ENCODE results near the gene CYTL1. TPM values are rescaled to one million over a fixed set of nuclear protein-coding genes. Genes with fewer than 3 reads are reported as not detected.
"Not testable (repeated sequence)": the region's sequence is repeated elsewhere in the genome, so short reads cannot be mapped to it uniquely, and the experiment has no call there.

Gene CYTL1
- polyA plus RNA-seq, 1 donor, result 5.6 TPM

DNA sequence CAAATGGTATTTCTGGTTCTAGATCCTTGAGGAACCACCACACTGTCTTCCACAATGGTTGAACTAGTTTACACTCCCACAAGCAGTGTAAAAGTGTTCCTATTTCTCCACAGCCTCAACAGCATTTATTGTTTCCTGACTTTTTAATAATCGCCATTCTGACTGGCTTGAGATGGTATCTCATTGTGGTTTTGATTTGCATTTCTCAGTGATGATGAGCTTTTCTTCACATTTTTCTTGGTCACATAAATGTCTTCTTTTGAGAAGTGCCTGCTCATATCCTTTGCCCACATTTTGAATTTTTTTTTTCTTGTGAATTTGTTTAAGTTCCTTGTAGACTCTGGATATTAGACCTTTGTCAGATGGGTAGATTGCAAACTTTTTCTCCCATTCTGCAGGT lies 22.3 kb downstream of the CYTL1 start:
- not testable (repeated sequence) for DNase-seq

DNA sequence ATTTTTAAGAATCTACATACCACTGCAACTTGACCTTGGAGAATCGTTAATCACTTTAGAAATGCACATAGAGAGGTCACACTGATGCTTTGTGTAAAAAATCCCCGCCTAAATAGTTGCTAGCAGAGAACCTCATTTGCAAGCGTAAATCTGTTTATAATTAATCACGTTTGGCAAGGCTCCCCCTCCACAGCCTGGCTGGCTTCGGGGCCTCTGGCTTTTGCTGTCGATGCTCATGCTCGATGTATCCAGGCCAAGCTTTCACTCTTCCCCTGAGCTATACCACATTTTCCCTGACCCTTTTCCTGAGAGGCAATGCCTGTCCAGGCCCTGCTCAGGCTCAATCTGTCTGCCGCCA lies 23.4 kb downstream of the CYTL1 start:
- DNase-seq, result no peak

DNA sequence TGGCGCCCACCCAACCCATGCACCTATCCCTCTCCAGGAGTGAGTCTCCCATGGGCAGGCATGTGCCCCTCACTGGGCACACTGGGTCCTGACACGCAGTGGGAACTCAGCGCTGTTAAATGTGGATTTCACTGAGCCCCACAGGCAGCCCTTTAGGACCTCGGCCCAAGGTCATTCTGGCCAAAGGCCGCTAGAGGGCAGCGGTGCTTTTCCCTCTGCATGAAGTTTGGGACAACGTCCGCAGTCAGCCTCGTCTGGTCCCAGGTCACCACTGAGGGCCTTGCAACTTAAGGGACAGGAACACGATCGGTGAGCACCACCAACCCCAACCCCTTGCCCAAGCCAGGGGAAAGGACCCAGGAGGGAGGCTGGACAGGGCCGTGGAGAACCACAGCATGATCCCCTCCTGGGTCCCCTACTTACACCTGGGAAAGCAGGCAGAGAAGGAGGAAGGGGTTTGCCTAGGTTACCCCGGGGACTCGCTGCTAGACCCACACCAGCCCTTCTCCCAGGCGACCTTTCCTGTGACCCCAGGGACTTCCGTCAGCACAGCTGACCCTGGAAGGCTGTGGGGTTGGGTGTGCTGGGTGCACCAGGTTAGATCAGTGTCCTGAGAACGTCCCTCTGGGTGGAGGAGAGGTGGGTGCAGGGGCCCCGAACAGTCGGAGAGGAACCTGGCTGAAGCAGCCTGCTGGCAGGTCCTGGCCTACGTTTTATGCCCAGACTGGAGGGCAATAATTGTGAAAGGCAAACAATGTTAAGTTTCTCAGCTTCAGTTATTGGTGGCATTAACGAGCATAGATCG lies 24.0 kb downstream of the CYTL1 start:
- peak; percentile 74 for DNase-seq

DNA sequence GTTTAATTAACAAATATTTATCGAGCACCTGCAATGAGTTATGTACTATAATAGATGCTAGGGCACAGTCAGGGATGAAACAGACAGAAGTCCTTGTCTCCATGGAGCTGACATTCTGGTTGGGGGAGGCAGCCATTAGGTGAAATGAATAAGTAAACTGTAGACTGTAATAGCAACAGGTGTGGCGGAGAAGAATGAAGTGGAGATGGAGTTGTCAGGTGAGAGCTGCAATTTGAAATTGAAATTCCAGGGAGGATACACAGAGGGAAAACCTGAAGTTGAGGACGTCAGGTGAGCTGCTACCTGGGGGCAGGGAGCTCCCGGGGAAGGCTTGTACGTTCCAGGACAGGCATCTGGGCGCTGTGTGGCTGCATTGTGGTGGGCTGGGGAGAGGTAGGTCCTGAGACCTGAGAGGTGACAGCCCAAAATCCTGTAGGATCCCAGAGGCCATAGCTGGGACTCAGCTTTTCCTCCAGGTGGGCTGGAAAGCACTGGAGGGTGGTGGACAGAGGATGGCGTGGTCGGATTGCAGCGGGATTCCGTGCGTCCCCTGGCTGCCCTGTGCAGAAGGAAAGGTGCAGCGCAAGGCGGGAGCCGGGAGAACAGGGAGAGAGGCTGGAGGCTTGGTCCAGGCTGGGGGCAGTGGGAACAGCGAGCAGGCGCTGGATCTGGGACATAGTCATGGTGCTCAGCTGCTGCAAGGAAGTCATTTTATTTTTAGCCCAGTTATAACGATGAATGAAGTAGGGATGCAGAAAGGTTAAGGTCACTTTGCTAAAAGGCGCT lies 24.8 kb downstream of the CYTL1 start:
- no peak for DNase-seq

DNA sequence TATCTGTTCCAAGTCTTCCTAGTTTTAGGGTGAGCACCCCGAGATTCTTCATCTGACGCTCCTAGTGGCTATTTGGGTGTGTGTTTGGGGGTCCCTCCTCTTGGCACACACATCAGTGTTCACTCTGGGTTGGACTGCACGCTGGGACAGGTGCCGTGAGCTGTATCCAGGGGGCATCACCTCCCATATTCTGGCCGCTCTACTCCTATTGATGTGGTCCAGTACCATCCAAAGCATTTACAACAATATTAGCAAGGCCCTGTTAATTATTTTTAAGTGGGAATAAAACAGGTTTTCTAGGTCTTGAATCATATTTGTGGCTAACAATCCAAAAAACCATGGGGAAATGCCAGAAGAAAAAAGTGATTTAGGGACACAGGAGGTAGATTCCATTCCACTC lies 26.4 kb downstream of the CYTL1 start:
- DNase-seq, result no peak

DNA sequence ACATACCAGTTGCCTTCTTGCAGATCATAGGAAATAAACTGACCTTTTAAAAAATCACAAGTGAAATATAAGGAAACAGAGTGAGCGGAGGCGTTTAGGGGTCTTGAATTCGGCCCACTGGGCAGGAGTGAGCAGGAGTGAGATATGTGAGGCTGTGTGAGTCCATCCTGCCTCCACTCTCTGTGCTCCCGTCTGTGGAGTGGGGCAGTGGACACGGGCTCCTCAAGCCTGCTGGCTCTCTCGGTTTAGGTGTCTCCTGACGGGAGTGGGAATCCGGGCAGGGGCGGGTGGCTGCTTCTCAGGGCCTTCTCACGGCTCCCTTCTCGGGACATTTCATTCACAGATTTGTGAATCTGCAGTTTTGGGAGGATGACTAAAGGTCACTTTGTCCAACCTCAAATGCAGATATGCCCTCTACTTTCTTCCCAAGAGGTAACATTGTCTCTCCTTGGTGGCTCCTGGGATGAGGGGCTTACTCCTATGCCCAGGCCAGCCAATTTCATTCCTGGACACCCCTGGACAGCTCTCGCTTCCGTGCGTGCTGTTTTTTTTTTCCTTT lies 27.6 kb downstream of the CYTL1 start:
- DNase-seq, result no peak

DNA sequence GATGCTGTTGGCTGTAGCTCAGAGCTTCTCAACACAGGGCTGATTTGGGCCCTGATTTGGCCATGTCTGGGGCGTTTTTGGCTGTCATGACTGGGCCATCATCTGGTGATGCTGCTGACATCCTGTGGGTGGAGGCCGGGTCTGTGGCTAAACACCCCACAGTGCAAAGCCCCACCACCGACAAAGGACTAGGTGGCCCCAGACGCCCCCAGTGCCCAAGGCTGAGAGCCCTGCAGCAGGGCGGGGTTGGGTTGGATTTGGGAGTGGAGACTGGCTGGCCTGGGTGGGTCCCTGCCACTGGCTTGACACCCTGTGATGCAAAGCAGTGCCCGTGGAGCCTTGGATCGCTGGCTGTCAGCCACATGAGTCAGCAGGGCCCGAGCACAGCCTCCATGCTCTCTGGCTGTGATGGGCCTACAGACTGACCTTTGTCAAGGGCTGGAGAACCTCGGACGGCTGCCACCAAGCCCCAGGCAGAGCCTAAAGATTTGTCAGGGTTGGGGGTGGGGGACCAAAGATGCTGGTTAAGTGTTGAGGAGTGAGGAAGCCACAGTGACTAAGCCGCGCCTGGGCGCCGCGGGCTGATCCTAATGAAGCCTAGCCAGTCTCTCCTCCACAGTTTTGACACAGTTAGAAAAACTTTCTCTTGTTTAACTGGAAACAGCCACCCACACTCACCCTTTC lies 28.3 kb downstream of the CYTL1 start:
- no peak for DNase-seq

DNA sequence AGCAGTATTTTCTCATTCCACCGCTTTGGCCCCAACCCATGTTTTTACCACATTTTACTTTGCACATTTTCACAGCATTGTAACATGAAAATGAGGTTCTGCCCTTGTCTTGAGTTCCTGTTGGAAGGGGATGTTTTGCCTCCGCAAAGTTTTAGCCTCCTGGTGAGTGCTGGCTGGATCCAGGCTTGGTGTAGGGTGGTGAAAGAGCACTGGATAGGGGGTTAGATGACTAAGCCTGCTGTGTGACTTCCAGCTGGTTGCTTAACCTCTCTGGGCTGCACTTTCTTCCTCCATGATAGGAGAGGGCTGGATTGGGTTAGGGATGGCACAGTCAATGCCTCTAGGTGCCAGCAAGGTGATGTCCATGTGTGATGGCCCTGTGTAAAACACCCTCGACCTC lies 28.9 kb downstream of the CYTL1 start:
- DNase-seq, result no peak

DNA sequence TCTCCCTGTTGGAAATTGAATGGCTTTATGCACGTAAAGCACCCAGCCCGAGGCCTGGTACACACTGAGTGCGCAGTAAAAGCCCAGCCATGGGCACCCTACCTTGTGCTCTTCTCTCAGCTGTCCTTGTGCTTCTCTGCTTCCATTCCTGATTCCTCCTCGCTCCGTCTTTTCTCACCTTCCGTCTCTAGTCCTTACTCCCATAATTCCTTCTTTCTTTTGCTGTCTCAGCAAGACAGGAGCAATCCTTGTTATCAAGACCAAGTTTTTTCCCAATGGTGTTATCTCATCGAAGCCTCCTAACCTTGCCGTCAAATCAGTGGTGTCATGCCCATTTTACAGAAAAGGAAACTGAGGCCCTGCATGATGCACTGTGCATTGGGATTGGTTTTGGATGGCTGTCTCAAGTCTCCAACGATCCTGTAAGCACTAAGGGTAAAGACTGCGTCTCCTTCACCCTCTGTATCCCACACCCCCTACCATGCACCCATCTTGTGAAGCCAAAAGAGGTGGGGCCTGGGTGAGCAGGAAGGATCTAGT lies 30.1 kb downstream of the CYTL1 start:
- no peak for DNase-seq

DNA sequence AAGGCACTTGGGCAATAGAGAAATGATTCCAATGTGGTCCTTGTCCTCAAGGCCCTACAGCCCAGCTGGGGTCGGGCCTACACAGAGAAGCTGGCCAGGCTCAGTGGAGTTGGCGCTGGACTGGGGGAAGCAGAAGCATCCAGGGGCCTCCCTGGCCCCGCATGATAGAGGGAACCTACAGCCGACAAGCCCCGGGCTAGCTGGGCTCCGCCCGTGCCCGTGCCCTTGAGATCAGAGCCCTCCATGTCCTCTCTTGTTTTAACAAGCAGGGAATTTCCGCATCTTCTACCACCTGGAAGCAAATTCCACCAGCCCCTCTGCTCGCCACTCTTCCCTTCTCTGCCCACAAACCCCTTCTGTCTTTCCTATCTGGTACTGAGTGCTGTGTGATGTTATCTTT lies 31.6 kb downstream of the CYTL1 start:
- no peak for DNase-seq

DNA sequence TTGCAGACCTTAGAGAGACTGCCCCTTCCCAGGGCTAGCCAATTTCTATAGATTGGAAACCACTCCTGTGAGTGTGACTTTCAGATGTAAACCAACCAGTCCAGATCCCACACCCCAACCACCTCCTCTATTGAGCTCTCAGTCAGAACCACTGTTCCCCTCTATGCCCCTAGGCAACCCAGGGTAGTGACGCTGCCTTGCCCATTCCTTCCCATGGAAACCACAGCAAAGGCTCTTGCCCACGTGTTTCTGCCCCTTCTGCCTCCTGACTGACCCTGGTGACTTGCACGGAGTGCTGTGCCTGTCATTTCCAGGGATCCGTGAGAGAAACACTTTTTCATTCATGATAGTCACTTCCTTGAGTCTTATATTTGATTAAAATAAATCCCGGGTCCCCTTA lies 32.4 kb downstream of the CYTL1 start:
- DNase-seq, result no peak

DNA sequence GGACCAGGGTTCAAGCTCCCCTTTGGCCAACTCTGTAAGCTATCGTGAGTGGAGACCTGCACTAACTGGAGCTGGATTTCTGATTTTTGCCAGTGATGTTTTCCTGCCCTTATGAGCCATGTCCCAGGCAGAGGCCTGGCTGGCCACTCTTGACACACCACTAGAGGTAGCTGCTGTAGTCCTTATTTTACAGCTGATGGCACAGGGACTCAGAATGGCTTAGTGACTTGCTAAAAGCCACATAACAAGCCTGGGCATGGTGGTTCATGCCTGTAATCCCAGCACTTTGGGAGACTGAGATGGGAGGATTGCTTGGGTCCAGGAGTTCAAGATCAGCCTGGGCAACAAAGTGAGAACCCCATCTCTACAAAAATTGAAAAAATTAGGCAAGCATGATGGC lies 33.4 kb downstream of the CYTL1 start:
- no peak for DNase-seq

DNA sequence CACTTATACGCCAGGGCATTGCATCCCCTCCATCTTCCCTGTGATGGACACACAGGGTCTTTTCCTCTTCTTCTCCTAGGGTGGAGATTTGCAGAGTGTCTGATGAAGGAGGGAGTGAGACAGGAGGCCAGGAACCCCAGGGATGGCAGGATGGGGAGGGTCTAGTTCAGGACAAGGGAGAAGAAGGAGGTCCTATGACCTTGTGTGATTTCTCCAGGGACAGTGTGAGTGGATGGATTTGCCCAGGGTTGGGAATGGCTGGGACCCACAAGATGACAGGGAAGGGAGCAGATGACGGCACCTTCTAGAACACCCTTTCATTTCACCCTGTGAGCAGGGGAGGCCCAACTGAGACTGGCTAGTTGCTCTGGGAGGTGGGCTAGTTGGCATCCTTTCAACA lies 34.2 kb downstream of the CYTL1 start:
- DNase-seq, result no peak

DNA sequence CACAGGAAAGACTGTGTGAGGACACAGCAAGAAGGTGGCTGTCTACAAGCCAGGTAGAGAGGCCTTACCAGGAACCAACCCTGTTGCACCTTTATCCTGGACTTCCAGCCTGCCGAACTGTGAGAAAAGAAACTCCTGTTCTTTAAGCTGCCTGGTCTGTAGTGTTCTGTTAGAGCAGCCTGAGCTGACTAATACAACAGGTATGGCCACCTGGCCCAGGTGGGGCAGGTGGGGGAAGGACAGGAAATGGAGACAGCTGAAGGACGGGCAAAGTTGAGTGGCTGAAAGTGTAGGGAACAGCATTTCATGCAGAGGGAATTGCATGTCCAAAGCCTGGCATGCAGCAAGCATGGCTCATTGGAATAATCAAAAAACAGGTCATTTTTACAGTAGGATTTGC lies 35.1 kb downstream of the CYTL1 start:
- no peak for DNase-seq

DNA sequence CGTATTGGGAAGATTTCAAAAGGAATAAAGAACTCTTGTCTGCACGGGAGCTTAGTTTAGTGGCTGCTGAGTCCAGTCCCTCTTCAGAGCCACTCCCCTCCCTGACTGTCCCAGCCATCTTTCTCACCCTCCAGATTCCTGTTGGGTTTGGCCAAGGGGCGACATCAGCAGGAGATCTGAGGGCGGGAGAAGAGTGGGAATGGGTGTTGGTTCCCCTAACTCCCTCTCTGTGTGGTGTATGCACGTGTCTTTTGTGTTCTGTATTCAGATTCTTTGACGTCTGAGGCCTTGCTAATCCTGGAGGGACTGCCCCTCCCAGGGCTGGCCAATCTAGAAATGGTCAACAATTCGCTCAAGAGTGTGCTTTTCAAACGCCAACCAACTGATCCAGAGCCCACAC lies 37.4 kb downstream of the CYTL1 start:
- no peak for DNase-seq

DNA sequence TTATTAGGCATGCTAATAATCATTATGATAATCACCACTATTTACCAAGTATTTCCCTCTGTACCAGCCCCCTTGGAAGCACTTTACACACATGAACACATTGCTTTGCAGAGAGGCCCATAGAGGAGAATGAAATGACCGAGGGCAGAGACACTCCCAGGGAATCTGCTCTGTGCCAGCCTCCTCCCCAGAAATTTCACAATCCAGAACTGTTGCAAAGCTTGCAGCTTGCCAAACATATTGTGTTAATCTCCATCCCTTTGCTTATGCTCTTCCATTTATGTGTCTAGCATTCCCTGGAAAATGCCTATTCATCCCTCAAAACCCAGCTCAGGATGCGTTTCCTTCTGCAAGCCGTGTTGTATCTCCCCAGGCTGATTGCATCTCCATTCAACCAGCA lies 37.8 kb downstream of the CYTL1 start:
- peak; percentile 34 for DNase-seq

DNA sequence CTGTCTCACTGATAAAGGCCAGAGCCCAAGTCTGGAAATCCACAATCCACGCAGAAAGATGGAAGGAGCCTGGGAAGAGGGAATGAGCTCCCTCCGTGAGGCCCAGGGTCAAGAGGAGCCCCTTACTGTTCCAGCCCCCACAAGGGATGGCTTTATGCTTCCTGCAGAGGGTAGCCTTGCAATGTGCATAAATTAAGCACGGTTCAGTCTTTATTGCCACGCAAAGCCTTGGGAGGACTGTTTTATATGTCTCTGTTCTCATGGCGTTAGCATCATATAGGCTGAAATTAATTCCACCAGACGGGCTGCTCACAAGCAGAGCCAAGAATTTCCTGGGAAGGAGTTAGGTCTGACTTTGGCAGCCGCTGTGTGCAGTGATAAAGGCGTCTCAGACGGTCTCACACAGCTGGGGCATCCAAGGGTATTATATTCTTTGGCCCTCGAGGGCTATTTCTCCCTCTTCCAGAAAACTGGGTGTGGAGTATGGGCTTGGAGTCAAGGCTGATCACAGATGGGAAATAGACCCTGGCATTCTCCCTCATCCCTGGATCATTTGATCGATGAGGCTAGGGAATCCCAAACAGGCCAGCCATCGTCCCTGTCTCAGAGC lies 38.5 kb downstream of the CYTL1 start:
- peak; percentile 24 for DNase-seq

DNA sequence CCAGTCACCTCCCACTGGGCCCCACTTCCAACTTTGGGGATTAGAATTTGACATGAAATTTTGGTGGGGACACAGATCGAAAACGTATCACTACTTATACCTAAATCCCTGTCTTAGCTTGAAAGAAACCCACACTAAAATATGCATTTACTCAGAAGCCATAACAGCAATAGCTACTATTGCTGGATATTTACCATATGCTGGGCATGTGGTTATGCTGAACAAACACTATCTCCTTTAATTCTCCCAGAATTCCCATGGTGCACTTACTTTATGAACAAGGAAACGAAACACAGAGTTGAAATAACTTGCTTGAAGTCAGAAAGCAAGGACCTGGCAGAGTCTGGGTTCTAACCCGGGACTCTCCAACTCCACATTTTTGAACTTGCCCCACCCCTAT lies 39.3 kb downstream of the CYTL1 start:
- no peak for DNase-seq

DNA sequence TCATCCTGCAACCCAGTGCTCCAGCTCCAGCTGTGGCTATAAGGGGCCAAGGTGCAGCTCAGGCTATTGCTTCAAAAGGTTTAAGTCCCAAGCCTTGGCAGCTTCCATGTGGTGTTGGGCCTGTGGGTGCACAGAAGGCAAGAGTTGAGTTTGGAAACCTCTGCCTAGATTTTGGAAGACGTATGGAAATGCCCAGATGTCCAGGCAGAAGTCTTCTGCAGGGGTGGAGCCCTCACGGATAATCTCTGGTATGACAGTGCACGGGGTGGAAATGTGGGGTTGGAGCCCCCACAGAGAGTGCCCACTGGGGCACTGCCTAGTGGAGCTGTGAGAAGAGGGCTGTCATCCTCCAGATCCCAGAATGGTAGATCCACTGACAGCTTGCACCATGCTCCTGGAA lies 44.5 kb downstream of the CYTL1 start:
- DNase-seq, result no peak

DNA sequence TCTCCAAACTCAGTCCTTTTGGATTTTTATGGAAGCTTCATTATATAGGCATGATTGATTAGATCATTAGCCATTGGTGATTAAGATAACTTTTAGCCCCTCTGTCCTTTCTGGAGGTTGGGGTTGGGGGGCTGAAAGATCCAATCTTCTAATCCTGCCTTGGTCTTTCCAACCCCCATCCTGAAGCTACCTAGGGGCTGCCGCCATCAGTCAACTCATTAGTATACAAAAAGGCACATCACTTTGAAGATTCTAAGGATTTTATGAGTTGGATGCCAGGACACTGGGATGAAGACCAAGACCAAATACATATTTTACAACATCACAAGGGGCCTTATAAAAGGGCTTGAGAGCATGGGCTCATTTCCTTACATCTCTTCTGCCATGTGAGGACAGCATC lies 47.5 kb downstream of the CYTL1 start:
- no peak for DNase-seq

DNA sequence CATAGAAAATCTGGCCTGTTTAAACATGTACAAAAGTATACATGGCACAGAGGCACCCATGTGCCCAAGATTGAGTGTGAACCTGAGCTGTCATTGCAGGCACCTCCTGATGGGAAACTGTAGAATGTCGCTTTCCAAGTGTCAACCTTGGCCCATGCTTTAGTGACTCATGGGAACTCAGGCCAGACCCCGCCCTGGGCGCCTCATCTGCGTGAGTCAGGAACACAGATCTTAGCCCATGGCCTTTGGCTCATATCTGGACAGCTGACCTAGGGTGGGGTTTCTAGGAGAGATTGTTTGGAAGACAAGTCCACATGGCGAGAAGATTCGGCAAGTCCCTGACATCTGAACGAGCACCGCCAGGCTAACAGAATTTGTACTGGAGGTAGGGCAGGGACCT lies 50.0 kb downstream of the CYTL1 start:
- DNase-seq, result no peak

DNA sequence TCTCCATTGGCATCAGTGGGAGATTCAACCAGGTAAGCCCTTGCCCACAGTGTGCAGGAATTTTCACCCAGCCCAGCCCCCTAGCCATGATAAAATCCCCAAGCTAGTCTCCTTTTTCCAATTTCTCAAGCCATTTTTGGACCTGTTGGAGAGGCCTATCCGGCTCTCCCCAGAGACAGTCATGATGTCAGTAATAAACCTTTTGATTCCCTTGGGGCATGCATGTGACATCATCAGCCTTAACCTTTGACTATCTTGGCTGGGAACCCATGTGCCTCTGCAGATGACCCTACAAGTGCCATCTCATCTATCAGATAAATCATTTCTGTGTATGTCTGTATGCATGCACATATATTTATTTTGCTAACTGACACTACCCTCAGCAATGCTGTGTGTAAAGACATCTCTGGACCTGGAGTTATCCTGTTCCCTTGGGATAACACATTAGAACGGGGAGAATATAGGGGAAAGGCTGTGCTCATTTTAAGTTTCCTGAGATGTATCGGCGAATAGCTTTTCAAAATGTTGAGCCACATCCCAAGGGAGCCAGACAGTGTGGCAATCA lies 51.0 kb downstream of the CYTL1 start:
- no peak for DNase-seq

Data from hindlimb muscle (tissue), 1 donor.